Loucy (cell line): ENCODE data around the gene BPTF.

Experiments used
- H2AFZ ChIP-seq: fragments of 200-600 bp; sonication (generic); 2 replicates; pipeline ENCODE4 v1.6.0; 2016; ENCODE audit warnings: antibody characterized with exemption, mild to moderate bottlenecking, low read length, moderate library complexity
- H3F3A ChIP-seq: fragments of 200-600 bp; 2 replicates; pipeline ENCODE4 v1.6.0; 2016; ENCODE audit warnings: antibody characterized with exemption, low read depth, mild to moderate bottlenecking
- H3K27me3 ChIP-seq: fragments of 200-600 bp; sonication (generic); 2 replicates; pipeline ENCODE4 v1.6.1; 2014; ENCODE audit warnings: low read length, mild to moderate bottlenecking; ENCODE audit not compliant: insufficient read depth, poor library complexity, severe bottlenecking
- H3K36me3 ChIP-seq: fragments of 200-600 bp; sonication (generic); 2 replicates; pipeline ENCODE4 v1.6.1; 2016; ENCODE audit warnings: low read length; ENCODE audit not compliant: insufficient read depth
- H3K4me1 ChIP-seq: fragments of 200-600 bp; sonication (generic); 2 replicates; pipeline ENCODE4 v1.5.1; 2014; ENCODE audit warnings: low read length, mild to moderate bottlenecking; ENCODE audit not compliant: insufficient read depth, poor library complexity, severe bottlenecking
- H3K4me2 ChIP-seq: fragments of 200-600 bp; sonication (generic); 2 replicates; pipeline ENCODE4 v1.6.0; 2014; ENCODE audit warnings: antibody characterized with exemption, low read length, low read depth, mild to moderate bottlenecking; ENCODE audit not compliant: poor library complexity, severe bottlenecking
- H3K4me3 ChIP-seq: fragments of 200-600 bp; sonication (generic); 2 replicates; pipeline ENCODE4 v1.5.1; 2014; ENCODE audit warnings: low read length, mild to moderate bottlenecking, mixed read lengths; ENCODE audit not compliant: poor library complexity, severe bottlenecking
- H3K79me2 ChIP-seq: fragments of 200-600 bp; sonication (generic); 2 replicates; pipeline ENCODE4 v1.6.1; 2014; ENCODE audit warnings: low read length; ENCODE audit not compliant: insufficient read depth
- H3K9ac ChIP-seq: fragments of 200-600 bp; sonication (generic); 2 replicates; pipeline ENCODE4 v1.6.0; 2014; ENCODE audit warnings: mild to moderate bottlenecking, low read depth, low read length, moderate library complexity; ENCODE audit not compliant: poor library complexity, severe bottlenecking
- H3K9me2 ChIP-seq: fragments of 200-600 bp; sonication (generic); replicated peaks from 2 replicates; pipeline ENCODE4 v1.6.1; 2016; ENCODE audit warnings: low read depth, low read length, mixed read lengths
- H3K9me3 ChIP-seq: fragments of 200-600 bp; sonication (generic); 2 replicates; pipeline ENCODE4 v1.6.1; 2014; ENCODE audit warnings: mild to moderate bottlenecking, antibody characterized with exemption, low read length, low read depth; ENCODE audit not compliant: insufficient read depth
- H4K20me1 ChIP-seq: fragments of 200-600 bp; sonication (generic); 2 replicates; pipeline ENCODE4 v1.6.0; 2014; ENCODE audit warnings: antibody characterized with exemption, low read length, mild to moderate bottlenecking; ENCODE audit not compliant: insufficient read depth, poor library complexity, severe bottlenecking
- CTCF ChIP-seq: fragments of 200-600 bp; sonication (generic); conservative IDR thresholded peaks from 2 replicates; pipeline ENCODE4 v1.5.1; 2014; ENCODE audit warnings: mild to moderate bottlenecking, antibody characterized with exemption, low read length
- EZH2phosphoT487 ChIP-seq: fragments of 200-600 bp; IDR thresholded peaks from 2 replicates; pipeline ENCODE4 v1.6.1; 2018; ENCODE audit warnings: antibody characterized with exemption, mild to moderate bottlenecking, moderate library complexity, borderline replicate concordance

BPTF gene

GRCh38 chr17:67863624-67864247 is 38.4 kb downstream of the BPTF start:
- Histone ChIP-seq H3K4me2 (no peak overlapping the region), H3K27me3 (no peaks in the 10 kb centered on the region), H3K4me1 (no peaks in the 10 kb centered on the region), H3K9ac (no peak overlapping the region), H3K9me3 (no peaks in the 10 kb centered on the region), H2AFZ (no peak overlapping the region), H3K79me2 (peaks cover 96% of the 10 kb centered on the region), H3K36me3 (peaks cover 53% of the 10 kb centered on the region), H3K9me2 (no peaks in the 10 kb centered on the region), H3K4me3 (no peak overlapping the region), H3F3A (no peaks in the 10 kb centered on the region), H4K20me1 (peaks cover 90% of the 10 kb centered on the region)
- TF ChIP-seq EZH2phosphoT487 (no peak), CTCF (no peak)

- no peak overlapping the region for H3K4me3 ChIP-seq
- no peak overlapping the region for H3K4me2 ChIP-seq
- no peak for TF ChIP-seq CTCF
- no peak for TF ChIP-seq EZH2phosphoT487
- H3K9me2 ChIP-seq: no peaks in the 10 kb centered on the region
- peaks cover 88% of the 10 kb centered on the region for H4K20me1 ChIP-seq
- H2AFZ ChIP-seq: no peak overlapping the region
- no peaks in the 10 kb centered on the region for H3K4me1 ChIP-seq
- H3K9me3 ChIP-seq: no peaks in the 10 kb centered on the region
- H3K27me3 ChIP-seq: no peaks in the 10 kb centered on the region
- no peaks in the 10 kb centered on the region for H3F3A ChIP-seq
- H3K36me3 ChIP-seq: peaks cover 60% of the 10 kb centered on the region
- H3K9ac ChIP-seq: no peak overlapping the region
- peaks cover 92% of the 10 kb centered on the region for H3K79me2 ChIP-seq
Observed at GRCh38 chr17:67865438-67865837, 40.1 kb downstream of the BPTF start.

GRCh38 chr17:67867591-67867990 is 42.3 kb downstream of the BPTF start:
- H3K79me2 ChIP-seq: peaks cover 84% of the 10 kb centered on the region

More at GRCh38 chr17:67867591-67867990, 42.3 kb downstream of the BPTF start:
- Histone ChIP-seq H3F3A (no peaks in the 10 kb centered on the region), H4K20me1 (peaks cover 79% of the 10 kb centered on the region), H3K27me3 (no peaks in the 10 kb centered on the region), H3K9me3 (no peaks in the 10 kb centered on the region), H3K9me2 (no peaks in the 10 kb centered on the region), H3K4me3 (no peak overlapping the region), H3K9ac (no peak overlapping the region), H2AFZ (no peak overlapping the region), H3K36me3 (peaks cover 53% of the 10 kb centered on the region), H3K4me1 (no peaks in the 10 kb centered on the region), H3K4me2 (no peak overlapping the region)
- TF ChIP-seq CTCF (no peak), EZH2phosphoT487 (no peak)
